ENCODE data around the gene LKAAEAR1.

DNA sequence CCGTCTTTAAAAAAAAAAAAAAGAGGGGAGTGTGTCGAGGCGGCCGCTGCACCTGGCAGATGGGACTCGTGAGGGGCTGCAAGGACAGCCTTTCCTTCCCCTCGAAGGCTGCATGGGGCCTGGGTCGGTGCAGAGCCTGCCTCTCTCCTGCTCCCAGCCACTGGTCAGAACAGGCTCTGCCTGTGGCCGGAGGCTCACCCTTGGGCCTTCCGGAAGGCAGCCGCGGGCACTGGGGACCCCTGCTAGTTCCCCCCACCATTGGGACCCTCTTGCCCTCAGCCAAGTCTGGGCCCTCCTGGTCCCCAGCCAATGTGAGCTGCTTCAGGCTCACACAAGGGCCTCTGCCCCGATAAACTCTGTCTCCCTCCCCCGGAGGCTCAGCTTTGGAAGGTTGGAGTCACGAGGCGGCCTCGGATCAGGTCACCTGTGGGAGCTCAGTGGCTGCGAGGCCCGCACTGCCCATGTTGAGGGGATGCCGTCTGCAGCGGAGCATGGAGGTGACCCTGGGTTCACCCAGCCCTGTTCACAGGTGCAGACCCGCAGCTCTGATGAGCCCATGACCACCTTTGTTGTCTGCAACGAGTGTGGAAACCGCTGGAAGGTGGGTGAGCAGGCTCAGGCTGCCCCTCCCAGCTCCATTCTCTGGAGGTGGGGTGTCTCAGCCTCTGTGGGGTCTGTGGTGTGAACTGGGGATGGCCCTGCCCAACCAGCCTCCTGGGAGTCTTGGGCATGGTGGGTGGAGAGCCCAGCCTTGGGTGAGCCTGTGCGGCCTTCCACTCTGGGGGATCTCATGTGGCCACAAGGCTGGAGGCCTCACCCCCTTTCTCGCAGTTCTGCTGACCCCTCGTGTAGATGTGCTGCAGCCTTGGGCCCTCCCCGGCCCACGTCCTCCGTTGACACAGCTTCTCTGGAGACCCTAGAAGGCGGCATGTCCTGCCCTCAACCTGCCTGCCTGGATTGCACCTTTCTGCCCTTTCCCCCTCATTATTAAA is 12.6 kb downstream of the LKAAEAR1 start:
- TF ChIP-seq, protein P1, sequence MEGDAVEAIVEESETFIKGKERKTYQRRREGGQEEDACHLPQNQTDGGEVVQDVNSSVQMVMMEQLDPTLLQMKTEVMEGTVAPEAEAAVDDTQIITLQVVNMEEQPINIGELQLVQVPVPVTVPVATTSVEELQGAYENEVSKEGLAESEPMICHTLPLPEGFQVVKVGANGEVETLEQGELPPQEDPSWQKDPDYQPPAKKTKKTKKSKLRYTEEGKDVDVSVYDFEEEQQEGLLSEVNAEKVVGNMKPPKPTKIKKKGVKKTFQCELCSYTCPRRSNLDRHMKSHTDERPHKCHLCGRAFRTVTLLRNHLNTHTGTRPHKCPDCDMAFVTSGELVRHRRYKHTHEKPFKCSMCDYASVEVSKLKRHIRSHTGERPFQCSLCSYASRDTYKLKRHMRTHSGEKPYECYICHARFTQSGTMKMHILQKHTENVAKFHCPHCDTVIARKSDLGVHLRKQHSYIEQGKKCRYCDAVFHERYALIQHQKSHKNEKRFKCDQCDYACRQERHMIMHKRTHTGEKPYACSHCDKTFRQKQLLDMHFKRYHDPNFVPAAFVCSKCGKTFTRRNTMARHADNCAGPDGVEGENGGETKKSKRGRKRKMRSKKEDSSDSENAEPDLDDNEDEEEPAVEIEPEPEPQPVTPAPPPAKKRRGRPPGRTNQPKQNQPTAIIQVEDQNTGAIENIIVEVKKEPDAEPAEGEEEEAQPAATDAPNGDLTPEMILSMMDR (IDR thresholded peaks at IDR 0.05), result no peak
- TF ChIP-seq POLR2A (IDR thresholded peaks at IDR 0.05), result no peak
